ENCODE results near the gene GRPEL2.

The GRPEL2 gene

DNA sequence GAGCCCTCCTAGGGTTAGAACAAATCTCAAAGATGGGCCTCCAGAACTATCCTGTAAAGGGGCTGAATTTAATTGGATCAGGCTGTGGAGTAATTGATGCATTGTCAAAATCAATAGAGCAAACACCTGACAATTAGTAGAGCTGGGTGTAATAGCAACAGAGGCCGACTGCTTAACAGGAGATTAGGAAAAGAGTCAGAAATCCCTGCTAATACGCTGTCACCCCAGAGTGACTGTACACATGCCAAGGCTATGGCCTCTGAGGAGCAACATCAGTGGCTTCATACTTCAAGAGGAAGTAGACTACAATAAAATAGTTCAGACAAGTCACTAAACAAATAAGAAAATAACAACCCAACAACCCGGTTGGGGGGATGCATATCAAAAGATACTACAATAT is 18.7 kb upstream of the GRPEL2 start:
- Histone ChIP-seq H3K4me1 (ENCODE audit: control insufficient read depth, insufficient read depth, low read length) (no peaks in the 10 kb centered on the region), H3K4me3 (ENCODE audit: low read depth, low read length) (no peak overlapping the region), H3K9me3 (ENCODE audit: control insufficient read depth, insufficient read depth, low read depth, low read length) (no peaks in the 10 kb centered on the region), H3K36me3 (ENCODE audit: control insufficient read depth in 2 of 2, insufficient read depth in 1 of 2, low read length in 2 of 2) (no peaks in the 10 kb centered on the region), H3K27ac (ENCODE audit: extremely low read depth, low read depth, low read length) (no peak overlapping the region)
- CTCF ChIA-PET: interaction anchor here (1.4 kb wide), 1 partner anchor 42 kb away, joined by 4 read pairs; no protein-coding TSS in a partner anchor
- POLR2A ChIA-PET: no interaction called here
- no peak for TF ChIP-seq ZNF571 (tag by site-specific recombination; IDR thresholded peaks at IDR 0.05)
- TF ChIP-seq ZNF777 (tag by site-specific recombination; IDR thresholded peaks at IDR 0.05; ENCODE audit: borderline replicate concordance): no peak
- TF ChIP-seq KLF1 (tag by site-specific recombination; IDR thresholded peaks at IDR 0.05): no peak
- no peak for TF ChIP-seq ZXDB (tag by site-specific recombination; IDR thresholded peaks at IDR 0.05)
- TF ChIP-seq ZNF211 (tag by site-specific recombination; IDR thresholded peaks at IDR 0.05; ENCODE audit: low read depth): no peak
- no peak for TF ChIP-seq TRIM28 (IDR thresholded peaks at IDR 0.05; ENCODE audit: borderline replicate concordance, low read length)
- no peak for TF ChIP-seq ZNF341 (tag by site-specific recombination; IDR thresholded peaks at IDR 0.05; ENCODE audit: low read depth)
- no peak for TF ChIP-seq KLF8 (tag by site-specific recombination; IDR thresholded peaks at IDR 0.05)
- no peak for TF ChIP-seq BCL6B (tag by site-specific recombination; IDR thresholded peaks at IDR 0.05)

DNA sequence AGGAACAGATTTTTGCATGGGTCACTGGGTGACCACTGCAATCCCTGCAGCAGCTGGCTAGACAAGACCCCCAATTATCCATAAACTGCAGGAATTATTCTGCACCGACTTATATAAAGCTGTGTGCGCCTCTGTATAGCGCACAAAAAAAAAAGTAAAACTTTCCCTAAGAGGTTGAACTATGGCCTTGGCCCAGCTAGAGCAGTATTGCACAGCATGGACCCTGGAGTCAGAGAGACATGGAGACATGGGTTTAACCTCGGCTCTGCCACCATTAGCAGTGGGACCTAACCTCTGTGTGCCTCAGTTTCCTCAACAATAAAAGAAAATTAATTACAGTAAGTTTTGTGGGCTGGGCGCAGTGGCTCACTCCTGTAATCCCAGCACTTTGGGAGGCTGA is 17.1 kb upstream of the GRPEL2 start:
- no peaks in the 10 kb centered on the region for H3K9me3 ChIP-seq (ENCODE audit: control insufficient read depth, insufficient read depth, low read depth, low read length)
- H3K4me1 ChIP-seq (ENCODE audit: control insufficient read depth, insufficient read depth, low read length): no peaks in the 10 kb centered on the region
- H3K4me3 ChIP-seq (ENCODE audit: low read depth, low read length): no peak overlapping the region
- TF ChIP-seq ZNF660 (tag by site-specific recombination; IDR thresholded peaks at IDR 0.05): no peak
- no peak for TF ChIP-seq ZNF2 (tag by site-specific recombination; IDR thresholded peaks at IDR 0.05)
- no peak for TF ChIP-seq OVOL3 (tag by site-specific recombination; IDR thresholded peaks at IDR 0.05)
- no peak for TF ChIP-seq GFI1B (tag by site-specific recombination; IDR thresholded peaks at IDR 0.05)
- ChIA-PET POLR2A (no interaction called here), CTCF (interaction anchor here (0.6 to 1.4 kb wide), 3 partner anchors 40 to 106 kb away, joined by 3 to 4 read pairs (median 4); no protein-coding TSS in a partner anchor)
- no peak overlapping the region for H3K27ac ChIP-seq (ENCODE audit: extremely low read depth, low read depth, low read length)
- no peaks in the 10 kb centered on the region for H3K36me3 ChIP-seq (ENCODE audit: control insufficient read depth in 2 of 2, insufficient read depth in 1 of 2, low read length in 2 of 2)

- Histone ChIP-seq H3K4me1 (ENCODE audit: control insufficient read depth, insufficient read depth, low read length) (no peaks in the 10 kb centered on the region), H3K27ac (ENCODE audit: extremely low read depth, low read depth, low read length) (no peak overlapping the region), H3K9me3 (ENCODE audit: control insufficient read depth, insufficient read depth, low read depth, low read length) (no peaks in the 10 kb centered on the region), H3K4me3 (ENCODE audit: low read depth, low read length) (no peak overlapping the region), H3K36me3 (ENCODE audit: control insufficient read depth in 2 of 2, insufficient read depth in 1 of 2, low read length in 2 of 2) (peaks cover 0 to 11% of the 10 kb centered on the region in 2 experiments; a peak in 1 of 3 replicates)
- ChIA-PET CTCF (interaction anchor here (0.7 to 1.0 kb wide), 4 partner anchors 16 to 821 kb away, joined by 3 to 4 read pairs (median 3); no protein-coding TSS in a partner anchor), POLR2A (interaction anchor here (1.4 kb wide), 1 partner anchor 11 kb away, joined by 7 read pairs; the partner anchor contains the start of gene GRPEL2)
- TF ChIP-seq HOXC10 (CRISPR knock-in tag; IDR thresholded peaks at IDR 0.05) (no peak), ZFP69B (tag by site-specific recombination; IDR thresholded peaks at IDR 0.05) (no peak), MEIS1 (CRISPR knock-in tag; IDR thresholded peaks at IDR 0.05; ENCODE audit: borderline replicate concordance) (no peak), BCL11B (tag by site-specific recombination; IDR thresholded peaks at IDR 0.05; ENCODE audit: low read depth) (no peak), ZNF221 (tag by site-specific recombination; IDR thresholded peaks at IDR 0.05; ENCODE audit: borderline replicate concordance) (no peak), ZNF433 (tag by site-specific recombination; IDR thresholded peaks at IDR 0.05; ENCODE audit: low read depth) (no peak), ZNF2 (tag by site-specific recombination; IDR thresholded peaks at IDR 0.05) (no peak), ZNF223 (tag by site-specific recombination; IDR thresholded peaks at IDR 0.05) (no peak), PRDM2 (tag by site-specific recombination; IDR thresholded peaks at IDR 0.05; ENCODE audit: borderline replicate concordance) (no peak)
- TF ChIP-seq, protein P1, sequence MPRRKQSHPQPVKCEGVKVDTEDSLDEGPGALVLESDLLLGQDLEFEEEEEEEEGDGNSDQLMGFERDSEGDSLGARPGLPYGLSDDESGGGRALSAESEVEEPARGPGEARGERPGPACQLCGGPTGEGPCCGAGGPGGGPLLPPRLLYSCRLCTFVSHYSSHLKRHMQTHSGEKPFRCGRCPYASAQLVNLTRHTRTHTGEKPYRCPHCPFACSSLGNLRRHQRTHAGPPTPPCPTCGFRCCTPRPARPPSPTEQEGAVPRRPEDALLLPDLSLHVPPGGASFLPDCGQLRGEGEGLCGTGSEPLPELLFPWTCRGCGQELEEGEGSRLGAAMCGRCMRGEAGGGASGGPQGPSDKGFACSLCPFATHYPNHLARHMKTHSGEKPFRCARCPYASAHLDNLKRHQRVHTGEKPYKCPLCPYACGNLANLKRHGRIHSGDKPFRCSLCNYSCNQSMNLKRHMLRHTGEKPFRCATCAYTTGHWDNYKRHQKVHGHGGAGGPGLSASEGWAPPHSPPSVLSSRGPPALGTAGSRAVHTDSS (tag by site-specific recombination; IDR thresholded peaks at IDR 0.05): no peak
These were observed 11.4 kb upstream of the GRPEL2 start for GRCh38 chr5:149333711-149334443.
